GM23338 (cell line): ENCODE results near the gene CTNND2. TPM values are rescaled to one million over a fixed set of nuclear protein-coding genes. Genes with fewer than 3 reads are reported as not detected.

ENCODE experiments used
- ATAC-seq: fragments of 200-7000 bp; cut with Tn5 transposase; 3 replicates; pipeline ENCODE4 v1.9.1; 2020
- DNase-seq: peaks from one replicate; pipeline ENCODE4 v3.0.0-alpha.2; 2015; ENCODE audit warnings: low spot score
- H2AFZ ChIP-seq: fragments of 200-600 bp; sonication (generic); 2 replicates; pipeline ENCODE4 v1.8.0; 2016; ENCODE audit warnings: antibody characterized with exemption, mild to moderate bottlenecking, moderate library complexity
- H3F3A ChIP-seq: fragments of 200-600 bp; sonication (generic); replicated peaks from 2 replicates; pipeline ENCODE4 v1.8.0; 2017; ENCODE audit warnings: antibody characterized with exemption, mixed run types, low read depth
- H3K27ac ChIP-seq: fragments of 200-600 bp; sonication (generic); 2 replicates; pipeline ENCODE4 v1.6.1; 2016; ENCODE audit warnings: low read depth
- H3K27me3 ChIP-seq: fragments of 200-600 bp; sonication (generic); 2 replicates; pipeline ENCODE4 v1.8.0; 2016; ENCODE audit warnings: mild to moderate bottlenecking, mixed run types, moderate library complexity; ENCODE audit not compliant: insufficient read depth
- H3K36me3 ChIP-seq: fragments of 200-600 bp; sonication (generic); 2 replicates; pipeline ENCODE4 v1.8.0; 2016; ENCODE audit warnings: mild to moderate bottlenecking; ENCODE audit not compliant: insufficient read depth
- H3K4me1 ChIP-seq: fragments of 200-600 bp; sonication (generic); 2 replicates; pipeline ENCODE4 v1.8.0; 2016; ENCODE audit warnings: mild to moderate bottlenecking, moderate library complexity; ENCODE audit not compliant: insufficient read depth
- H3K4me2 ChIP-seq: fragments of 200-600 bp; sonication (generic); 2 replicates; pipeline ENCODE4 v1.7.1; 2017; ENCODE audit warnings: mixed run types
- H3K4me3 ChIP-seq: fragments of 200-600 bp; sonication (generic); 2 replicates; pipeline ENCODE4 v1.6.1; 2016; ENCODE audit warnings: mixed run types
- H3K79me2 ChIP-seq: fragments of 200-600 bp; sonication (generic); replicated peaks from 2 replicates; pipeline ENCODE4 v1.8.0; 2017; ENCODE audit warnings: mild to moderate bottlenecking; ENCODE audit not compliant: insufficient read depth
- H3K9me2 ChIP-seq: fragments of 200-600 bp; sonication (generic); 2 replicates; pipeline ENCODE4 v1.8.0; 2017; ENCODE audit not compliant: insufficient read depth
- H4K20me1 ChIP-seq: fragments of 200-600 bp; sonication (generic); replicated peaks from 2 replicates; pipeline ENCODE4 v1.8.0; 2017; ENCODE audit warnings: mild to moderate bottlenecking; ENCODE audit not compliant: insufficient read depth
- H3K27ac Mint-ChIP-seq: 2 replicates; pipeline ENCODE4 v1.8.0; 2020; ENCODE audit warnings: inconsistent platforms, mild to moderate bottlenecking, moderate library complexity, mixed read lengths
- H3K27me3 Mint-ChIP-seq: 3 replicates; pipeline ENCODE4 v1.8.0; 2022; ENCODE audit warnings: low read depth, mild to moderate bottlenecking, moderate library complexity, mixed read lengths, inconsistent platforms; ENCODE audit not compliant: insufficient read depth, poor library complexity
- H3K36me3 Mint-ChIP-seq: 3 replicates; pipeline ENCODE4 v1.8.0; 2021; ENCODE audit warnings: low read depth, mild to moderate bottlenecking, inconsistent platforms, moderate library complexity, mixed read lengths
- H3K4me1 Mint-ChIP-seq: 3 replicates; pipeline ENCODE4 v1.8.0; 2020; ENCODE audit warnings: mild to moderate bottlenecking, inconsistent platforms, mixed read lengths
- H3K4me3 Mint-ChIP-seq: 3 replicates; pipeline ENCODE4 v1.8.0; 2021; ENCODE audit warnings: moderate library complexity, mild to moderate bottlenecking, inconsistent platforms, mixed read lengths
- H3K9me3 Mint-ChIP-seq: 3 replicates; pipeline ENCODE4 v1.8.0; 2020; ENCODE audit warnings: moderate library complexity, mild to moderate bottlenecking, inconsistent platforms, mixed read lengths
- CREB1 ChIP-seq: fragments of 250-450 bp; sonication (Bioruptor Pico); IDR thresholded peaks from 2 replicates; pipeline ENCODE4 v1.5.0; 2020; ENCODE audit warnings: low read depth, mild to moderate bottlenecking, moderate library complexity
- ETS1 ChIP-seq: IDR thresholded peaks from 2 replicates; pipeline ENCODE4 v1.6.1; 2016; ENCODE audit warnings: antibody characterized with exemption
- EZH2 ChIP-seq: fragments of 200-600 bp; sonication (generic); IDR thresholded peaks from one replicate; pipeline ENCODE4 v1.8.0; 2017; ENCODE audit warnings: antibody characterized with exemption, mild to moderate bottlenecking, low read depth; ENCODE audit not compliant: unreplicated experiment
- EZH2phosphoT487 ChIP-seq: fragments of 200-600 bp; sonication (generic); IDR thresholded peaks from one replicate; pipeline ENCODE4 v1.8.1; 2018; ENCODE audit warnings: antibody characterized with exemption; ENCODE audit not compliant: unreplicated experiment
- JUNB ChIP-seq: IDR thresholded peaks from one replicate; pipeline ENCODE4 v1.6.1; 2016; ENCODE audit warnings: antibody characterized with exemption; ENCODE audit not compliant: unreplicated experiment
- NANOG ChIP-seq: IDR thresholded peaks from 2 replicates; pipeline ENCODE4 v1.6.1; 2016; ENCODE audit warnings: antibody characterized with exemption, borderline replicate concordance
- POLR2AphosphoS5 ChIP-seq: IDR thresholded peaks from 2 replicates; pipeline ENCODE4 v1.6.1; 2016; ENCODE audit warnings: antibody characterized with exemption, low read depth
- ZNF114 ChIP-seq: fragments of 250-450 bp; sonication (Bioruptor Pico); IDR thresholded peaks from 2 replicates; pipeline ENCODE4 v1.5.0; 2020; ENCODE audit warnings: mild to moderate bottlenecking, moderate library complexity
- polyA plus RNA-seq: library from polyadenylated mRNA; unstranded; fragments of >200 nt; fragmentation: Nextera tagmentation; extraction: Ambion mirVana; gene quantifications from 2 replicates; pipeline ENCODE4 v1.2.1, GENCODE V29; 2016
- total RNA-seq: library from RNA; depleted of rRNA; stranded (reverse); fragments of >200 nt; shearing (Covaris generic); gene quantifications from 2 replicates; pipeline ENCODE4 v1.2.3, GENCODE V29; 2014
- TF ChIP-seq, protein P1 (sequence below): IDR thresholded peaks from one replicate; pipeline ENCODE4 v1.6.1; 2018; ENCODE audit warnings: antibody characterized with exemption; ENCODE audit not compliant: unreplicated experiment

Gene CTNND2
- total and polyA plus RNA-seq, 2 experiments from 2014 or later, result 5.1 to 7.0 TPM

DNA sequence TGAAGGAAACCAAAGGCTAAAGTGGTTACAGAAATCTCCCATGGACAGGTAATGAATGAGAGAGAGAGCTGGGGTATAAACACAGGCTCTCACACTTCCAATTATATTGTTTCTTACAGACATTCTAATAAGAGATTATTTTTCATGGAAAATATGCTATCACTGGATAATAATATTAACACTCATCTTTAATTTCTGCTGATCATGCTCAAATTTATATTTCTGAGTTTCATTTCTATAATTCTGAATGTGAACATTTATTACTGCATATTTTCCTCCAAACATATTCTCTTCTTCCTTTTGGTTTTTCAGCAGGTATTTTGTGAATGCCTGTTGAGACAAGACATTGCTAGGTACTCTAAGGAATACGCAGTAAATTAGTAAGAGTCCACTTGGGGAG lies 733.0 kb downstream of the CTNND2 start:
- H3K27me3 Mint-ChIP-seq, result no peaks in the 10 kb centered on the region

GRCh38 chr5:11166923-11167322 lies 737.3 kb downstream of the CTNND2 start:
- TF ChIP-seq, protein P1, sequence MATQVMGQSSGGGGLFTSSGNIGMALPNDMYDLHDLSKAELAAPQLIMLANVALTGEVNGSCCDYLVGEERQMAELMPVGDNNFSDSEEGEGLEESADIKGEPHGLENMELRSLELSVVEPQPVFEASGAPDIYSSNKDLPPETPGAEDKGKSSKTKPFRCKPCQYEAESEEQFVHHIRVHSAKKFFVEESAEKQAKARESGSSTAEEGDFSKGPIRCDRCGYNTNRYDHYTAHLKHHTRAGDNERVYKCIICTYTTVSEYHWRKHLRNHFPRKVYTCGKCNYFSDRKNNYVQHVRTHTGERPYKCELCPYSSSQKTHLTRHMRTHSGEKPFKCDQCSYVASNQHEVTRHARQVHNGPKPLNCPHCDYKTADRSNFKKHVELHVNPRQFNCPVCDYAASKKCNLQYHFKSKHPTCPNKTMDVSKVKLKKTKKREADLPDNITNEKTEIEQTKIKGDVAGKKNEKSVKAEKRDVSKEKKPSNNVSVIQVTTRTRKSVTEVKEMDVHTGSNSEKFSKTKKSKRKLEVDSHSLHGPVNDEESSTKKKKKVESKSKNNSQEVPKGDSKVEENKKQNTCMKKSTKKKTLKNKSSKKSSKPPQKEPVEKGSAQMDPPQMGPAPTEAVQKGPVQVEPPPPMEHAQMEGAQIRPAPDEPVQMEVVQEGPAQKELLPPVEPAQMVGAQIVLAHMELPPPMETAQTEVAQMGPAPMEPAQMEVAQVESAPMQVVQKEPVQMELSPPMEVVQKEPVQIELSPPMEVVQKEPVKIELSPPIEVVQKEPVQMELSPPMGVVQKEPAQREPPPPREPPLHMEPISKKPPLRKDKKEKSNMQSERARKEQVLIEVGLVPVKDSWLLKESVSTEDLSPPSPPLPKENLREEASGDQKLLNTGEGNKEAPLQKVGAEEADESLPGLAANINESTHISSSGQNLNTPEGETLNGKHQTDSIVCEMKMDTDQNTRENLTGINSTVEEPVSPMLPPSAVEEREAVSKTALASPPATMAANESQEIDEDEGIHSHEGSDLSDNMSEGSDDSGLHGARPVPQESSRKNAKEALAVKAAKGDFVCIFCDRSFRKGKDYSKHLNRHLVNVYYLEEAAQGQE, result no peak
- Mint-ChIP-seq H3K9me3 (no peaks in the 10 kb centered on the region), H3K4me1 (no peaks in the 10 kb centered on the region), H3K4me3 (no peak overlapping the region), H3K36me3 (no peaks in the 10 kb centered on the region), H3K27me3 (no peaks in the 10 kb centered on the region), H3K27ac (no peak overlapping the region)
- Histone ChIP-seq H3K4me2 (no peak overlapping the region), H3K4me3 (no peak overlapping the region), H3K27ac (no peak overlapping the region), H3K9me2 (no peaks in the 10 kb centered on the region), H2AFZ (no peak overlapping the region), H3K36me3 (no peaks in the 10 kb centered on the region), H3K27me3 (no peaks in the 10 kb centered on the region), H3F3A (no peaks in the 10 kb centered on the region), H3K4me1 (no peaks in the 10 kb centered on the region), H4K20me1 (no peaks in the 10 kb centered on the region), H3K79me2 (no peaks in the 10 kb centered on the region)
- DNase-seq (no peak), ATAC-seq (no peak)

More for the DNA sequence above, 733.0 kb downstream of the CTNND2 start:
- no peak overlapping the region for H2AFZ ChIP-seq
- no peaks in the 10 kb centered on the region for H3K27me3 ChIP-seq
- Mint-ChIP-seq H3K4me1 (peaks cover 7% of the 10 kb centered on the region; the same call in 2 of the 3 replicates), H3K36me3 (no peaks in the 10 kb centered on the region), H3K27ac (no peak overlapping the region), H3K4me3 (no peak overlapping the region), H3K9me3 (no peaks in the 10 kb centered on the region)
- DNase-seq, result no peak
- no peak overlapping the region for H3K4me2 ChIP-seq
- no peaks in the 10 kb centered on the region for H3F3A ChIP-seq
- no peaks in the 10 kb centered on the region for H3K36me3 ChIP-seq
- H3K27ac ChIP-seq, result no peak overlapping the region
- no peak for ATAC-seq
- 0 out of 2 replicates have a peak, but pooled peaks cover 4% of the 10 kb centered on the region for H3K9me2 ChIP-seq
- no peaks in the 10 kb centered on the region for H3K79me2 ChIP-seq
- H3K4me1 ChIP-seq, result no peaks in the 10 kb centered on the region
- H3K4me3 ChIP-seq, result no peak overlapping the region
- TF ChIP-seq ZNF114 (CRISPR knock-in tag) (no peak), EZH2 (no peak)
- H4K20me1 ChIP-seq, result no peaks in the 10 kb centered on the region

DNA sequence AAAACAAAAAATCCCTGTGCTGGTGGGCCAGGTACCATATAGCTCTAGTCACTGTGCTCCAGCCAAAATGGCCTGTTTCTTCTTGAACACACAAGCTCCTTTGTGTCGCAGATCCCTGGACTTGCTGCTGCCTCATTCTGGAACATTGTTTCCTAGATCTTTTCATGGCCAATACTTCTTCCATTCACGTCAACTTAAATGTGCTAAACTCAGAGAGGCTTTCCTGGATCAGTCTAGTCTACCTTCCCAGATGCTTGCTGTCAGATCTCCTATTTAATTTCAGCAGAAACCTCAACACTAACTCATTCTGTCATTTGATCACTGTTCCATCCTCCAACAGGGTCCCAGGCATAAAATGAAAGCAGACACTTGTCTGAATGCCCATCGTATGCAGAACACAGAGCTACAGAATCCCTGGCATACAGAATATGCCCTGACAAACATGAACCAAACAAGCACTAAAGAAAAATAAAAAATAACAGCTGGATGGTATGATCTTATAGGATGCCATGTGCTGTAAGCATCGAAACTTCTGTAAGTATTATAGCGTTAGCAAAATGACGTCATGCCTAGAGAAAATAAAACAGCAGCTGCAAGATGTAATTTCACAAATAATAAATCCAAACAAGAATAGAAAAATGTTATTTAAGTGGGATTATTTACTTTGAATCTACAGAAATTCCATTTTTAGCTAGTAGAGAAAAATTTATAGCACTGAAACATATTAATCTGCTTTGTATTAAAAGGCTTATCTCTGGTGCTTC lies 739.5 kb downstream of the CTNND2 start:
- no peak for ATAC-seq
- TF ChIP-seq EZH2phosphoT487 (no peak), ETS1 (no peak), EZH2 (no peak), NANOG (no peak), POLR2AphosphoS5 (no peak), CREB1 (CRISPR knock-in tag) (no peak), JUNB (no peak)
- TF ChIP-seq, protein P1, result no peak

More for the DNA sequence above, 739.5 kb downstream of the CTNND2 start:
- Histone ChIP-seq H3K9me2 (no peaks in the 10 kb centered on the region), H3K4me2 (no peak overlapping the region), H3K4me3 (no peak overlapping the region), H3K4me1 (no peaks in the 10 kb centered on the region), H3K27ac (no peak overlapping the region), H3K27me3 (no peaks in the 10 kb centered on the region), H3K36me3 (no peaks in the 10 kb centered on the region), H3K79me2 (no peaks in the 10 kb centered on the region), H2AFZ (no peak overlapping the region), H4K20me1 (no peaks in the 10 kb centered on the region), H3F3A (no peaks in the 10 kb centered on the region)
- Mint-ChIP-seq H3K9me3 (no peaks in the 10 kb centered on the region), H3K36me3 (no peaks in the 10 kb centered on the region), H3K27me3 (no peaks in the 10 kb centered on the region), H3K4me1 (no peaks in the 10 kb centered on the region), H3K27ac (no peak overlapping the region), H3K4me3 (no peak overlapping the region)
- no peak for DNase-seq
